A549 (cell line): ENCODE data around the gene SLC28A1.

Experiments used
- GATA3 ChIP-seq: IDR thresholded peaks from 2 replicates; pipeline ENCODE4 v1.6.1; 2012; ENCODE audit warnings: borderline replicate concordance
- HOXA7 ChIP-seq: fragments of 250-450 bp; sonication (Bioruptor Pico); IDR thresholded peaks from 2 replicates; pipeline ENCODE4 v1.5.0; 2020; ENCODE audit warnings: mild to moderate bottlenecking, moderate library complexity
- KDM1A ChIP-seq: fragments of 200-600 bp; sonication (generic); IDR thresholded peaks from 2 replicates; pipeline ENCODE4 v1.6.1; 2016; ENCODE audit warnings: low read depth, mild to moderate bottlenecking
- MAX ChIP-seq: IDR thresholded peaks from 2 replicates; pipeline ENCODE4 v1.6.1; 2012
- MAZ ChIP-seq: fragments of 150-350 bp; IDR thresholded peaks from 2 replicates; pipeline ENCODE4 v1.6.1; 2014; ENCODE audit warnings: antibody characterized with exemption, low read depth, low read length, borderline replicate concordance
- NFE2L2 ChIP-seq: fragments of 150-350 bp; conservative IDR thresholded peaks from 2 replicates; pipeline ENCODE4 v1.6.1; 2014; ENCODE audit warnings: low read length
- POLR2A ChIP-seq: IDR thresholded peaks from 2 replicates; pipeline ENCODE4 v1.6.1; 2012; ENCODE audit warnings: mild to moderate bottlenecking, low read length
- REST ChIP-seq: fragments of 200-600 bp; sonication (generic); IDR thresholded peaks from 2 replicates; pipeline ENCODE4 v1.6.1; 2016; ENCODE audit warnings: antibody characterized with exemption, mild to moderate bottlenecking, moderate library complexity
- USF2 ChIP-seq: fragments of 450-650 bp; IDR thresholded peaks from 2 replicates; pipeline ENCODE4 v1.6.1; 2014; ENCODE audit warnings: antibody characterized with exemption
- ZFP36 ChIP-seq: fragments of 450-650 bp; IDR thresholded peaks from 2 replicates; pipeline ENCODE4 v1.6.1; 2014; ENCODE audit warnings: borderline replicate concordance; ENCODE audit not compliant: partially characterized antibody
- TF ChIP-seq, protein P1 (sequence below): fragments of >200 bp; sonication (Bioruptor Twin); formaldehyde crosslinking; IDR thresholded peaks from 3 replicates; pipeline ENCODE4 v1.5.1; 2016

GRCh38 chr15:84887938-84888337, 3.5 kb downstream of the SLC28A1 start:
- TF ChIP-seq KDM1A (no peak), NFE2L2 (no peak), GATA3 (no peak), ZFP36 (no peak), MAZ (no peak), HOXA7 (CRISPR knock-in tag) (no peak), USF2 (no peak), MAX (no peak), POLR2A (no peak), REST (no peak)
- TF ChIP-seq, protein P1, sequence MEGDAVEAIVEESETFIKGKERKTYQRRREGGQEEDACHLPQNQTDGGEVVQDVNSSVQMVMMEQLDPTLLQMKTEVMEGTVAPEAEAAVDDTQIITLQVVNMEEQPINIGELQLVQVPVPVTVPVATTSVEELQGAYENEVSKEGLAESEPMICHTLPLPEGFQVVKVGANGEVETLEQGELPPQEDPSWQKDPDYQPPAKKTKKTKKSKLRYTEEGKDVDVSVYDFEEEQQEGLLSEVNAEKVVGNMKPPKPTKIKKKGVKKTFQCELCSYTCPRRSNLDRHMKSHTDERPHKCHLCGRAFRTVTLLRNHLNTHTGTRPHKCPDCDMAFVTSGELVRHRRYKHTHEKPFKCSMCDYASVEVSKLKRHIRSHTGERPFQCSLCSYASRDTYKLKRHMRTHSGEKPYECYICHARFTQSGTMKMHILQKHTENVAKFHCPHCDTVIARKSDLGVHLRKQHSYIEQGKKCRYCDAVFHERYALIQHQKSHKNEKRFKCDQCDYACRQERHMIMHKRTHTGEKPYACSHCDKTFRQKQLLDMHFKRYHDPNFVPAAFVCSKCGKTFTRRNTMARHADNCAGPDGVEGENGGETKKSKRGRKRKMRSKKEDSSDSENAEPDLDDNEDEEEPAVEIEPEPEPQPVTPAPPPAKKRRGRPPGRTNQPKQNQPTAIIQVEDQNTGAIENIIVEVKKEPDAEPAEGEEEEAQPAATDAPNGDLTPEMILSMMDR: no peak
